SK-N-SH treated with all-trans-retinoic acid at 6 μM for 48 hours (cell line): ENCODE results near the gene LOXHD1.

Experiments
- ARNTL ChIP-seq: fragments of 450-650 bp; formaldehyde crosslinking; IDR thresholded peaks from 2 replicates; pipeline ENCODE4 v1.5.0; 2020; ENCODE audit warnings: low read depth, mild to moderate bottlenecking, moderate library complexity, borderline replicate concordance
- ZFP3 ChIP-seq: fragments of 250-450 bp; sonication (Bioruptor Pico); IDR thresholded peaks from 2 replicates; pipeline ENCODE4 v1.5.0; 2020; ENCODE audit warnings: mild to moderate bottlenecking, moderate library complexity
- ZNF565 ChIP-seq: fragments of 450-650 bp; formaldehyde crosslinking; conservative IDR thresholded peaks from 2 replicates; pipeline ENCODE4 v1.5.0; 2020; ENCODE audit warnings: low read depth, mild to moderate bottlenecking, moderate library complexity

- TF ChIP-seq ARNTL (no peak), ZNF565 (CRISPR knock-in tag) (no peak), ZFP3 (CRISPR knock-in tag) (no peak)
Observed at GRCh38 chr18:46622451-46622850, 34.6 kb downstream of the LOXHD1 start.
